Cardiac fibroblast (primary cell): ENCODE data around the gene SKAP1.

ENCODE experiments used
- DNase-seq, 2 donors: peaks; one replicate each; pipeline versions ENCODE4 v3.0.0 to v3.0.0-alpha.2; 2010; ENCODE audit warnings: low read depth in 2 of 2
- H3K4me3 ChIP-seq, 2 donors: replicated peaks in 1 of 2; 1 replicate in 1 of 2; 2 replicates in 1 of 2; pipeline ENCODE4 v1.5.1; 2011; ENCODE audit warnings: low read depth in 2 of 2, low read length in 2 of 2, mild to moderate bottlenecking in 2 of 2, moderate library complexity in 1 of 2
- TF ChIP-seq, protein P1 (sequence below): IDR thresholded peaks from one replicate; pipeline ENCODE4 v1.5.1; 2011; ENCODE audit warnings: low read depth, mild to moderate bottlenecking, low read length, inconsistent platforms

The SKAP1 gene

DNA sequence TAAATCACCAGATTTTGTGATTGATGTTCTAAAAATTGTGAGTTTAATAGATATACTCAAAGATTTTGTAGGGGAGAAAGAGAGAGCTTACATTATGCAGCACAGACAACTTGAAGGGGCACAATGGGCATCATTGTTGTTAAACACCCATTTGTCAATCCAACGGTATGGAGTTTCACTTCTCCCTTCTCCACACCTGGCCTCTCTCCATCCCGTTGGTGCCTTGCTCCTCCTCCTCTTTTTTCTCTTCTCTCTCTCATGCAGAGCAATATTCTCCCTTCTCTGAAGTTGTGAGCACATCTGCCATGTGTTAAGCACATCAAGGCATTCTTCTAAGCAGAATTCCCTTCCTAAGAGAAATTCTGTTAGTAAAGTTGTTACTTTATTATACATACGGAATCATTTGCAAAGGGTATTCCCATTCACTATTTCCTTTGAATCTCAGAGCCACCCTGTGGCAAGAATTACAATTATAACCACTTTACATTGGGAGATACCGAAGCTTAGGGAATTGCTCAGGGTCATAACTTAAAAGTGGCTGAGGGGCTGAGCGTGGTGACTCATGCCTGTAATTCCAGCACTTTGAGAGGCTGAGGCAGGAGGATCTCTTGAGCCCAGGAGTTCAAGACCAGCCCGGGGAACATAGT, 40.5 kb upstream of the SKAP1 start:
- peak; percentile 20 to 31 for DNase-seq
- TF ChIP-seq, protein P1, sequence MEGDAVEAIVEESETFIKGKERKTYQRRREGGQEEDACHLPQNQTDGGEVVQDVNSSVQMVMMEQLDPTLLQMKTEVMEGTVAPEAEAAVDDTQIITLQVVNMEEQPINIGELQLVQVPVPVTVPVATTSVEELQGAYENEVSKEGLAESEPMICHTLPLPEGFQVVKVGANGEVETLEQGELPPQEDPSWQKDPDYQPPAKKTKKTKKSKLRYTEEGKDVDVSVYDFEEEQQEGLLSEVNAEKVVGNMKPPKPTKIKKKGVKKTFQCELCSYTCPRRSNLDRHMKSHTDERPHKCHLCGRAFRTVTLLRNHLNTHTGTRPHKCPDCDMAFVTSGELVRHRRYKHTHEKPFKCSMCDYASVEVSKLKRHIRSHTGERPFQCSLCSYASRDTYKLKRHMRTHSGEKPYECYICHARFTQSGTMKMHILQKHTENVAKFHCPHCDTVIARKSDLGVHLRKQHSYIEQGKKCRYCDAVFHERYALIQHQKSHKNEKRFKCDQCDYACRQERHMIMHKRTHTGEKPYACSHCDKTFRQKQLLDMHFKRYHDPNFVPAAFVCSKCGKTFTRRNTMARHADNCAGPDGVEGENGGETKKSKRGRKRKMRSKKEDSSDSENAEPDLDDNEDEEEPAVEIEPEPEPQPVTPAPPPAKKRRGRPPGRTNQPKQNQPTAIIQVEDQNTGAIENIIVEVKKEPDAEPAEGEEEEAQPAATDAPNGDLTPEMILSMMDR: no peak
- no peak overlapping the region for H3K4me3 ChIP-seq

DNA sequence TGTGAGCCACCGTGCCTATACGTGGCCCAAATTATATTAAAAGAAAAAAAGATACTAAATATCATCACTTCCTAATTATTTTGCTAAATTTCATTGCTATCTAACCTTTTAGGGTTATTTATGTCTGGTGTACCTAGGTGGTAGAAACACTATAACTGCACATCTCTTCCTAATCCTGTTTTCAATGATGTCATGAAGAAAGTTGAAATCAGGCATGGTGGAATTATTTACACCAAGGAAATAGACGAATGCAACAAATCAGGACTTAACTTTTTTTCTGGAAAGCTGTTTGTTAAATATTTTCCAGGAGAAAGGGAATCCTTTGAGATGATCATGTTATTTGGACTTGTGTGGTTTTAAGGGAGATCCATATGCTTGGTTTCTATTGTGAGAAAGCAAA, 39.2 kb upstream of the SKAP1 start:
- TF ChIP-seq, protein P1: no peak
- H3K4me3 ChIP-seq: no peak overlapping the region
- no peak for DNase-seq

DNA sequence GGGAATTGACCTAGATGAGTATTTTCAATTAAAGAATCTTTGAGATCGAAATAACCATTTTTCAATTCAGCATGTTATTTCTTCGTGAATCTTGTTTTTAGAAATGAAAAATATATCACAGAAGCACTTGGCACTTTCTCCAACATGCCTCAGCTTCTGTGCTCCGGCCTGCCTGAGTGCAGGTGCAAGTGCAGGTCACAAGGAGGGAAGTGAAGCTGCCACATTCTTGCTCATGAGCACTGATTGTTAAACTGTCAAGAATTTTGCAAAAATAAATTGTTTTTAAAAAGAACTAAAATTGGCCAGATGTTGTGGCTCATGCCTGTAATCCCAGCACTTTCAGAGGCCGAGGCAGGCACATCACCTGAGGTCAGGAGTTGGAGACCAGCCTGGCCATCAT, 38.3 kb upstream of the SKAP1 start:
- TF ChIP-seq, protein P1: no peak
- no peak for DNase-seq
- no peak overlapping the region for H3K4me3 ChIP-seq

DNA sequence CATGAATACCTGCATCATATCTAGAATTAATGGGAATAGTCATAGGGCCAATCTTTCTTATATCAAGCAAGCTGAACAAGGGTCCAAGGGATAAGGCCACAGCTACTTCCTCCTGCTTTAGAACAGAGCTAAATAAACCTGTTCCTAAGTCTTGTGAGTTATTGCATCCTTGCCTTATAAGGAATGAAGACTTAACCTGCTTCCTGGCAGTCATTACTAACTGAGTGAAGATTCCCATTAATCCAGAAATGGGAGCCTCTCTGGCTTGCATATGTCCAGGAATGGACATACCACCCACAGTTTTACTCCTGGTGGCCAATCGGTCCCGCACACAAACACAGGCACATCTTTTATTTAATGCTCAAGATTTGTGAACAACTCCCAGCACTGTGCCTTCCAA, 35.9 kb upstream of the SKAP1 start:
- no peak overlapping the region for H3K4me3 ChIP-seq
- DNase-seq: no peak
- TF ChIP-seq, protein P1: no peak

DNA sequence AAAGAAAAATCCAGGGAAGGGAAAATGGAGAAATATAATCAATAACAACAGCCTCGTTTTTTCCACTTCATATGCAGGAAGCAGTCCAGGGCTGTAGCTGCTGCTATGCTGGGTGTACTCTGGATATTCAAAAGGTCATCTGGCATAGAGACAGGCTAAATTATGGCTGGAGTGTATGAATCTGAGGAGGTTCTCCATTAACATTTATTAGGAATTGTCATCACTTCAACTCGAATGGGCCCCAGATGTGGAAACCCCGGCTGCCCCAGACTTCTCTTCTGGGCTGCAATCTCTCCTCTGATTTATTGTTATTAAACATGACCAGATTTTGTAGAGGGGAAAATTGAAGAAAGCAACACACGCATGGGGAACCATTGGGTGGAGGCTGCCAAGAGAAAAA, 33.5 kb upstream of the SKAP1 start:
- TF ChIP-seq, protein P1: no peak
- DNase-seq: no peak
- H3K4me3 ChIP-seq: no peak overlapping the region

DNA sequence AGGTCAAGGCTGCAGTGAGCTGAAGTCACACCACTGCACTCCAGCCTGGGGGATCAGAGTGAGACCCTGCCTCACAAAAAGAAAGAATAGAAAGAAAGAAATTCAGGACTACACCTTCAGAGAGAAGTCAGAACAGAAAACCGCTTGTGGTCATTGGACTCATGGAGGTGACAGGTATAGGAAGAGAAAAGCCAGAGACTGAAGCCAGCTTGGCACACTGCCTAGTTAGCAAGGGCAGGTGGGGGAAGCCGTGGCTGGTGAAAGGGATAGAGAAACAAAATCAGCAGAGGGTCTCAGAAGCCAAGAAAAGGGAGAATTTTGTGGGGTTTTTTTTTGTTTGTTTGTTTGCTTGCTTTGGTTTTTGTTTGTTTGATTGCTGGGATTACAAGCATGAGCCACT, 32.9 kb upstream of the SKAP1 start:
- TF ChIP-seq, protein P1: no peak
- DNase-seq: no peak
- no peak overlapping the region for H3K4me3 ChIP-seq

DNA sequence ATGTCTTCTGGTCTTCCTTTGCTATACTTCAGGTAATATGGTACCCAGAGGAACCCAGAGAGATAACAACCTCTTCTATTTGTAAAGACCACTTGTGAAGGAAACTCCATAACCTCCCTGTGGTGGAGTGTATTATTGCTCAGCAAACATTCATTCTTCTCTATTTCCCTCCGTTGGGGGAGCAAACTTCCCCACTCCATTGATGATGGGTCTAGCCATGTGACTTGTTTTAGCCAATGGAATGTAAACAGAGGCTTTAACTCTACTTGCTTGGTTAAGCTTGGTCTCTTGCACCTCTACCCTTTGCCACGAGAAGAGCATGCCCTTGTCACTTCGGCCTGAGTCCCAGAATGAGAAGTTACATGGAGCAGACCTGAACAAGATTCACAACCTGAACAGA, 30.0 kb upstream of the SKAP1 start:
- TF ChIP-seq, protein P1: no peak
- DNase-seq: no peak
- H3K4me3 ChIP-seq: no peak overlapping the region
